Myocyte (in vitro differentiated cells): ENCODE results near the gene CCDC201. TPM values are rescaled to one million over a fixed set of nuclear protein-coding genes. Genes with fewer than 3 reads are reported as not detected.

Experiments used
- DNase-seq: peaks from one replicate; pipeline ENCODE4 v3.0.0-alpha.2; 2012; ENCODE audit warnings: low read depth
- polyA plus RNA-seq: library from polyadenylated mRNA; unstranded; fragments of >200 nt; gene quantifications from one replicate; pipeline ENCODE4 v1.2.1, GENCODE V29; 2012; ENCODE audit warnings: missing spikeins
- total RNA-seq: library from RNA; depleted of rRNA; stranded (reverse); fragments of >200 nt; gene quantifications from 2 replicates; pipeline ENCODE4 v1.2.3, GENCODE V29; 2014

The CCDC201 gene
- total RNA-seq = not detected in 2 replicates
- not detected for polyA plus RNA-seq

GRCh38 chr7:45873035-45873354 lies at the start of gene CCDC201:
TSS of gene CCDC201 (minus strand) at chr7:45873082. CDS start at chr7:45873007, 75 bp downstream.
- no peak for DNase-seq

- peak; percentile 88 for DNase-seq
Observed at GRCh38 chr7:45921699-45922519, 49.0 kb upstream of the CCDC201 start.

- DNase-seq = no peak
Observed at GRCh38 chr7:45921381-45921698, 48.5 kb upstream of the CCDC201 start.

- peak; percentile 79 for DNase-seq
Observed at GRCh38 chr7:45920502-45921380, 47.9 kb upstream of the CCDC201 start, which contains the start of gene IGFBP3. TSS of gene IGFBP3 (minus strand) at chr7:45921272. CDS start at chr7:45921140, 132 bp downstream.

GRCh38 chr7:45919993-45920459 lies 47.1 kb upstream of the CCDC201 start:
- DNase-seq = peak; percentile 33

- DNase-seq = peak; percentile 64
Observed at GRCh38 chr7:45919231-45919784, 46.4 kb upstream of the CCDC201 start.

- DNase-seq = no peak
Observed at GRCh38 chr7:45918556-45918955, 45.7 kb upstream of the CCDC201 start.

- DNase-seq = peak; percentile 86
Observed at GRCh38 chr7:45917658-45918057, 44.8 kb upstream of the CCDC201 start.

- DNase-seq = no peak
Observed at GRCh38 chr7:45917064-45917463, 44.2 kb upstream of the CCDC201 start.

- DNase-seq = no peak
Observed at GRCh38 chr7:45915606-45916005, 42.7 kb upstream of the CCDC201 start.

GRCh38 chr7:45914911-45915310 lies 42.0 kb upstream of the CCDC201 start:
- DNase-seq = no peak

- no peak for DNase-seq
Observed at GRCh38 chr7:45912972-45913371, 40.1 kb upstream of the CCDC201 start.

- DNase-seq = no peak
Observed at GRCh38 chr7:45911311-45911710, 38.4 kb upstream of the CCDC201 start.

- no peak for DNase-seq
Observed at GRCh38 chr7:45910855-45911254, 38.0 kb upstream of the CCDC201 start.

- no peak for DNase-seq
Observed at GRCh38 chr7:45909561-45909960, 36.7 kb upstream of the CCDC201 start.

- DNase-seq = no peak
Observed at GRCh38 chr7:45902820-45903219, 29.9 kb upstream of the CCDC201 start.

- no peak for DNase-seq
Observed at GRCh38 chr7:45901566-45901965, 28.7 kb upstream of the CCDC201 start.

- no peak for DNase-seq
Observed at GRCh38 chr7:45898222-45898621, 25.3 kb upstream of the CCDC201 start.

- peak; percentile 98 for DNase-seq
Observed at GRCh38 chr7:45897042-45897690, 24.3 kb upstream of the CCDC201 start.

GRCh38 chr7:45894665-45895062 lies 21.8 kb upstream of the CCDC201 start:
- DNase-seq = no peak

- DNase-seq = peak; percentile 18
Observed at GRCh38 chr7:45893996-45894664, 21.2 kb upstream of the CCDC201 start.
